ENCODE results near the gene ATXN1. TPM values are rescaled to one million over a fixed set of nuclear protein-coding genes. Genes with fewer than 3 reads are reported as not detected.

Gene ATXN1
- total RNA-seq, 1 experiment from 2014 or later = 25.6 TPM

- Histone ChIP-seq H3K27ac (ENCODE audit: low read depth, low read length, poor library complexity, severe bottlenecking) (no peak overlapping the region), H3K36me3 (ENCODE audit: insufficient read depth, low read length, poor library complexity, severe bottlenecking) (no peaks in the 10 kb centered on the region), H3K4me3 (ENCODE audit: low read depth, low read length, poor library complexity, severe bottlenecking) (no peak overlapping the region), H3K9me3 (ENCODE audit: low read depth, low read length, poor library complexity, severe bottlenecking) (no peaks in the 10 kb centered on the region), H3K27me3 (replicated peaks; ENCODE audit: insufficient read depth, low read depth, low read length, poor library complexity) (no peaks in the 10 kb centered on the region), H3K4me1 (ENCODE audit: insufficient read depth, low read length, poor library complexity, severe bottlenecking) (no peaks in the 10 kb centered on the region)
- ChIA-PET CTCF (no interaction called here), POLR2A (ENCODE audit: low non-redundant PET) (no interaction called here)
- TF ChIP-seq EZH2 (IDR thresholded peaks at IDR 0.05; ENCODE audit: borderline replicate concordance, low read depth, low read length, poor library complexity, severe bottlenecking) (no peak), CTCF (conservative IDR thresholded peaks at IDR 0.05; ENCODE audit: low read depth, low read length) (no peak)
- DNase-seq (ENCODE audit: low spot score) = no peak
- intact Hi-C loops (cut with micrococcal nuclease; ENCODE audit: unreplicated experiment) = no loop called here
- no TSS peak for BruUV-seq (replicated peaks)
These were observed 161.2 kb downstream of the ATXN1 start for GRCh38 chr6:16600026-16600425.

- Histone ChIP-seq H3K4me3 (ENCODE audit: low read depth, low read length, poor library complexity, severe bottlenecking) (no peak overlapping the region), H3K27me3 (replicated peaks; ENCODE audit: insufficient read depth, low read depth, low read length, poor library complexity) (no peaks in the 10 kb centered on the region), H3K36me3 (ENCODE audit: insufficient read depth, low read length, poor library complexity, severe bottlenecking) (no peaks in the 10 kb centered on the region), H3K9me3 (ENCODE audit: low read depth, low read length, poor library complexity, severe bottlenecking) (no peaks in the 10 kb centered on the region), H3K4me1 (ENCODE audit: insufficient read depth, low read length, poor library complexity, severe bottlenecking) (no peaks in the 10 kb centered on the region), H3K27ac (ENCODE audit: low read depth, low read length, poor library complexity, severe bottlenecking) (no peak overlapping the region)
- BruUV-seq (replicated peaks) = no TSS peak
- CTCF ChIA-PET = no interaction called here
- TF ChIP-seq CTCF (conservative IDR thresholded peaks at IDR 0.05; ENCODE audit: low read depth, low read length) (no peak), EZH2 (IDR thresholded peaks at IDR 0.05; ENCODE audit: borderline replicate concordance, low read depth, low read length, poor library complexity, severe bottlenecking) (no peak)
- POLR2A ChIA-PET (ENCODE audit: low non-redundant PET) = no interaction called here
- intact Hi-C loops (cut with micrococcal nuclease; ENCODE audit: unreplicated experiment) = no loop called here
- DNase-seq (ENCODE audit: low spot score) = no peak
These were observed 164.5 kb downstream of the ATXN1 start for GRCh38 chr6:16596616-16597331.

- POLR2A ChIA-PET (ENCODE audit: low non-redundant PET) = no interaction called here
- H3K4me3 ChIP-seq (ENCODE audit: low read depth, low read length, poor library complexity, severe bottlenecking) = no peak overlapping the region
- intact Hi-C loops (cut with micrococcal nuclease; ENCODE audit: unreplicated experiment) = no loop called here
- no peaks in the 10 kb centered on the region for H3K27me3 ChIP-seq (replicated peaks; ENCODE audit: insufficient read depth, low read depth, low read length, poor library complexity)
- no peaks in the 10 kb centered on the region for H3K9me3 ChIP-seq (ENCODE audit: low read depth, low read length, poor library complexity, severe bottlenecking)
- H3K27ac ChIP-seq (ENCODE audit: low read depth, low read length, poor library complexity, severe bottlenecking) = no peak overlapping the region
- no peaks in the 10 kb centered on the region for H3K36me3 ChIP-seq (ENCODE audit: insufficient read depth, low read length, poor library complexity, severe bottlenecking)
- TF ChIP-seq CTCF (conservative IDR thresholded peaks at IDR 0.05; ENCODE audit: low read depth, low read length) (no peak), EZH2 (IDR thresholded peaks at IDR 0.05; ENCODE audit: borderline replicate concordance, low read depth, low read length, poor library complexity, severe bottlenecking) (no peak)
- CTCF ChIA-PET = no interaction called here
- no TSS peak for BruUV-seq (replicated peaks)
- DNase-seq (ENCODE audit: low spot score) = no peak
- H3K4me1 ChIP-seq (ENCODE audit: insufficient read depth, low read length, poor library complexity, severe bottlenecking) = no peaks in the 10 kb centered on the region
These were observed 165.6 kb downstream of the ATXN1 start for GRCh38 chr6:16595514-16596120.
